GM23338 (cell line): ENCODE measurements around the gene ZBTB46. TPM values are rescaled to one million over a fixed set of nuclear protein-coding genes. Genes with fewer than 3 reads are reported as not detected.

Source experiments
- ATAC-seq: fragments of 200-7000 bp; cut with Tn5 transposase; 3 replicates; pipeline ENCODE4 v1.9.1; 2020
- DNase-seq: peaks from one replicate; pipeline ENCODE4 v3.0.0-alpha.2; 2015; ENCODE audit warnings: low spot score
- H2AFZ ChIP-seq: fragments of 200-600 bp; sonication (generic); 2 replicates; pipeline ENCODE4 v1.8.0; 2016; ENCODE audit warnings: antibody characterized with exemption, mild to moderate bottlenecking, moderate library complexity
- H3F3A ChIP-seq: fragments of 200-600 bp; sonication (generic); replicated peaks from 2 replicates; pipeline ENCODE4 v1.8.0; 2017; ENCODE audit warnings: antibody characterized with exemption, mixed run types, low read depth
- H3K27ac ChIP-seq: fragments of 200-600 bp; sonication (generic); 2 replicates; pipeline ENCODE4 v1.6.1; 2016; ENCODE audit warnings: low read depth
- H3K27me3 ChIP-seq: fragments of 200-600 bp; sonication (generic); 2 replicates; pipeline ENCODE4 v1.8.0; 2016; ENCODE audit warnings: mild to moderate bottlenecking, mixed run types, moderate library complexity; ENCODE audit not compliant: insufficient read depth
- H3K36me3 ChIP-seq: fragments of 200-600 bp; sonication (generic); 2 replicates; pipeline ENCODE4 v1.8.0; 2016; ENCODE audit warnings: mild to moderate bottlenecking; ENCODE audit not compliant: insufficient read depth
- H3K4me1 ChIP-seq: fragments of 200-600 bp; sonication (generic); 2 replicates; pipeline ENCODE4 v1.8.0; 2016; ENCODE audit warnings: mild to moderate bottlenecking, moderate library complexity; ENCODE audit not compliant: insufficient read depth
- H3K4me2 ChIP-seq: fragments of 200-600 bp; sonication (generic); 2 replicates; pipeline ENCODE4 v1.7.1; 2017; ENCODE audit warnings: mixed run types
- H3K4me3 ChIP-seq: fragments of 200-600 bp; sonication (generic); 2 replicates; pipeline ENCODE4 v1.6.1; 2016; ENCODE audit warnings: mixed run types
- H3K79me2 ChIP-seq: fragments of 200-600 bp; sonication (generic); replicated peaks from 2 replicates; pipeline ENCODE4 v1.8.0; 2017; ENCODE audit warnings: mild to moderate bottlenecking; ENCODE audit not compliant: insufficient read depth
- H3K9me2 ChIP-seq: fragments of 200-600 bp; sonication (generic); 2 replicates; pipeline ENCODE4 v1.8.0; 2017; ENCODE audit not compliant: insufficient read depth
- H4K20me1 ChIP-seq: fragments of 200-600 bp; sonication (generic); replicated peaks from 2 replicates; pipeline ENCODE4 v1.8.0; 2017; ENCODE audit warnings: mild to moderate bottlenecking; ENCODE audit not compliant: insufficient read depth
- H3K27ac Mint-ChIP-seq: 2 replicates; pipeline ENCODE4 v1.8.0; 2020; ENCODE audit warnings: inconsistent platforms, mild to moderate bottlenecking, moderate library complexity, mixed read lengths
- H3K27me3 Mint-ChIP-seq: 3 replicates; pipeline ENCODE4 v1.8.0; 2022; ENCODE audit warnings: low read depth, mild to moderate bottlenecking, moderate library complexity, mixed read lengths, inconsistent platforms; ENCODE audit not compliant: insufficient read depth, poor library complexity
- H3K36me3 Mint-ChIP-seq: 3 replicates; pipeline ENCODE4 v1.8.0; 2021; ENCODE audit warnings: low read depth, mild to moderate bottlenecking, inconsistent platforms, moderate library complexity, mixed read lengths
- H3K4me1 Mint-ChIP-seq: 3 replicates; pipeline ENCODE4 v1.8.0; 2020; ENCODE audit warnings: mild to moderate bottlenecking, inconsistent platforms, mixed read lengths
- H3K4me3 Mint-ChIP-seq: 3 replicates; pipeline ENCODE4 v1.8.0; 2021; ENCODE audit warnings: moderate library complexity, mild to moderate bottlenecking, inconsistent platforms, mixed read lengths
- H3K9me3 Mint-ChIP-seq: 3 replicates; pipeline ENCODE4 v1.8.0; 2020; ENCODE audit warnings: moderate library complexity, mild to moderate bottlenecking, inconsistent platforms, mixed read lengths
- EZH2 ChIP-seq: fragments of 200-600 bp; sonication (generic); IDR thresholded peaks from one replicate; pipeline ENCODE4 v1.8.0; 2017; ENCODE audit warnings: antibody characterized with exemption, mild to moderate bottlenecking, low read depth; ENCODE audit not compliant: unreplicated experiment
- EZH2phosphoT487 ChIP-seq: fragments of 200-600 bp; sonication (generic); IDR thresholded peaks from one replicate; pipeline ENCODE4 v1.8.1; 2018; ENCODE audit warnings: antibody characterized with exemption; ENCODE audit not compliant: unreplicated experiment
- JUNB ChIP-seq: IDR thresholded peaks from one replicate; pipeline ENCODE4 v1.6.1; 2016; ENCODE audit warnings: antibody characterized with exemption; ENCODE audit not compliant: unreplicated experiment
- POLR2AphosphoS5 ChIP-seq: IDR thresholded peaks from 2 replicates; pipeline ENCODE4 v1.6.1; 2016; ENCODE audit warnings: antibody characterized with exemption, low read depth
- STAT1 ChIP-seq: IDR thresholded peaks from one replicate; pipeline ENCODE4 v1.6.1; 2016; ENCODE audit warnings: antibody characterized with exemption; ENCODE audit not compliant: unreplicated experiment
- ZNF114 ChIP-seq: fragments of 250-450 bp; sonication (Bioruptor Pico); IDR thresholded peaks from 2 replicates; pipeline ENCODE4 v1.5.0; 2020; ENCODE audit warnings: mild to moderate bottlenecking, moderate library complexity
- polyA plus RNA-seq: library from polyadenylated mRNA; unstranded; fragments of >200 nt; fragmentation: Nextera tagmentation; extraction: Ambion mirVana; gene quantifications from 2 replicates; pipeline ENCODE4 v1.2.1, GENCODE V29; 2016
- total RNA-seq: library from RNA; depleted of rRNA; stranded (reverse); fragments of >200 nt; shearing (Covaris generic); gene quantifications from 2 replicates; pipeline ENCODE4 v1.2.3, GENCODE V29; 2014
- TF ChIP-seq, protein P1 (sequence below): fragments of 250-450 bp; sonication (Bioruptor Pico); IDR thresholded peaks from 2 replicates; pipeline ENCODE4 v1.5.0; 2020; ENCODE audit warnings: mild to moderate bottlenecking, moderate library complexity
- TF ChIP-seq, protein P2 (sequence below), 2 experiments: fragments of 200-600 bp in 1 of 2; sonication (generic) in 1 of 2; conservative IDR thresholded peaks; 2 replicates each; pipeline versions ENCODE4 v1.5.1 to v1.6.1; 2016 to 2017; ENCODE audit warnings: antibody characterized with exemption in 2 of 2, low read depth in 2 of 2, mild to moderate bottlenecking in 2 of 2, moderate library complexity in 1 of 2
- TF ChIP-seq, protein P3 (sequence below): IDR thresholded peaks from 2 replicates; pipeline ENCODE4 v1.6.1; 2016; ENCODE audit warnings: antibody characterized with exemption

The ZBTB46 gene
- total and polyA plus RNA-seq, 2 experiments from 2014 or later, result 3.2 to 26.9 TPM

DNA sequence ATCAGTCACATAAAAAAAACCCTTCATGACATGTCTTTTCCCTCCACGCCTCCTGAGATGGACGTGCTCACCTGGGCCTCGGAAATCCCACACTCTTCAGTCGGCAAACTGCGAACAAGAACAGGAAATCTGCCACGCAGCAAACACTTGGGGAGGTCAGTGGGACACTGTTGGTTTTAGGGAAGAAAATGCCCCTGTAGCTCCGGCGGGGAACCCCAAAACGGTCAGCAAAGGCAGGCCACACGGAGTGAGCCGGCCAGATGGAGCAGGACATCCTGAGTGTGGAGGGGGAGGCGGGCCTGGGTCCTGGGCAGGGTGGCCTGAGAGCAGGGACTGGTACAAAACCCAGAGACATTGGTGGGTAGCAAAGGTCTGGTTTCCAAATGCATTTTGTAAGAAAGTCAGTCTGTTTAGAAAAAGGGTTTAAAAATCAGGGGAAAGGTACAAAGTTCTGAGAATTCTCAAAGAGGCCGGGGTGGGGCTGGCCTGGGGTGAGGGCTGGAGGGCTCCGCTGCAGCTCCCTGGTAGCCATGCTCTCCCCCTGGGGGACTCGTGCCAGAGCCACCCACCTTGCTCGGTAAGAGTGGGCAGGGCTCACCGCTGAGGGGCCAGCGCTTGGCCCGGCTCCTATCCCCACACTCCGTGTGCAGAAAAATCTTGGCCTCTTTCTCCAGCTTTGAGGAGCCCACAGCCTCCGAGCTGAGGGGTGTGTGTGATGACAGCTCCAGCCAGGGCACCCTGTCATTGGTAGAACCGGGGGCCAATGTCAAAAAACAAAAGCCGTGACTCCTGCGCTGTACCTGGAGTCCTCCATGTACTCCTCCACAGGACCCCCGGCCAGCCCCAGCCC, 86.3 kb downstream of the ZBTB46 start:
- peaks cover 3% of the 10 kb centered on the region for H3K27me3 Mint-ChIP-seq
- H3K27ac ChIP-seq, result peak overlapping the region; percentile 59; the same call in 1 of the 2 replicates
- peaks cover 7% of the 10 kb centered on the region; the same call in 1 of the 2 replicates for H3K4me1 ChIP-seq
- no peak overlapping the region for H3K4me3 Mint-ChIP-seq
- H3K4me3 ChIP-seq, result no peak overlapping the region
- H3K36me3 Mint-ChIP-seq, result peaks cover 8% of the 10 kb centered on the region
- peaks cover 15% of the 10 kb centered on the region; the same call in 1 of the 2 replicates for H3F3A ChIP-seq
- TF ChIP-seq POLR2AphosphoS5 (peak; percentile 32; the same call in 1 of the 2 replicates), EZH2 (no peak), ZNF114 (no peak), EZH2phosphoT487 (no peak), STAT1 (no peak), JUNB (no peak)
- TF ChIP-seq, protein P1, sequence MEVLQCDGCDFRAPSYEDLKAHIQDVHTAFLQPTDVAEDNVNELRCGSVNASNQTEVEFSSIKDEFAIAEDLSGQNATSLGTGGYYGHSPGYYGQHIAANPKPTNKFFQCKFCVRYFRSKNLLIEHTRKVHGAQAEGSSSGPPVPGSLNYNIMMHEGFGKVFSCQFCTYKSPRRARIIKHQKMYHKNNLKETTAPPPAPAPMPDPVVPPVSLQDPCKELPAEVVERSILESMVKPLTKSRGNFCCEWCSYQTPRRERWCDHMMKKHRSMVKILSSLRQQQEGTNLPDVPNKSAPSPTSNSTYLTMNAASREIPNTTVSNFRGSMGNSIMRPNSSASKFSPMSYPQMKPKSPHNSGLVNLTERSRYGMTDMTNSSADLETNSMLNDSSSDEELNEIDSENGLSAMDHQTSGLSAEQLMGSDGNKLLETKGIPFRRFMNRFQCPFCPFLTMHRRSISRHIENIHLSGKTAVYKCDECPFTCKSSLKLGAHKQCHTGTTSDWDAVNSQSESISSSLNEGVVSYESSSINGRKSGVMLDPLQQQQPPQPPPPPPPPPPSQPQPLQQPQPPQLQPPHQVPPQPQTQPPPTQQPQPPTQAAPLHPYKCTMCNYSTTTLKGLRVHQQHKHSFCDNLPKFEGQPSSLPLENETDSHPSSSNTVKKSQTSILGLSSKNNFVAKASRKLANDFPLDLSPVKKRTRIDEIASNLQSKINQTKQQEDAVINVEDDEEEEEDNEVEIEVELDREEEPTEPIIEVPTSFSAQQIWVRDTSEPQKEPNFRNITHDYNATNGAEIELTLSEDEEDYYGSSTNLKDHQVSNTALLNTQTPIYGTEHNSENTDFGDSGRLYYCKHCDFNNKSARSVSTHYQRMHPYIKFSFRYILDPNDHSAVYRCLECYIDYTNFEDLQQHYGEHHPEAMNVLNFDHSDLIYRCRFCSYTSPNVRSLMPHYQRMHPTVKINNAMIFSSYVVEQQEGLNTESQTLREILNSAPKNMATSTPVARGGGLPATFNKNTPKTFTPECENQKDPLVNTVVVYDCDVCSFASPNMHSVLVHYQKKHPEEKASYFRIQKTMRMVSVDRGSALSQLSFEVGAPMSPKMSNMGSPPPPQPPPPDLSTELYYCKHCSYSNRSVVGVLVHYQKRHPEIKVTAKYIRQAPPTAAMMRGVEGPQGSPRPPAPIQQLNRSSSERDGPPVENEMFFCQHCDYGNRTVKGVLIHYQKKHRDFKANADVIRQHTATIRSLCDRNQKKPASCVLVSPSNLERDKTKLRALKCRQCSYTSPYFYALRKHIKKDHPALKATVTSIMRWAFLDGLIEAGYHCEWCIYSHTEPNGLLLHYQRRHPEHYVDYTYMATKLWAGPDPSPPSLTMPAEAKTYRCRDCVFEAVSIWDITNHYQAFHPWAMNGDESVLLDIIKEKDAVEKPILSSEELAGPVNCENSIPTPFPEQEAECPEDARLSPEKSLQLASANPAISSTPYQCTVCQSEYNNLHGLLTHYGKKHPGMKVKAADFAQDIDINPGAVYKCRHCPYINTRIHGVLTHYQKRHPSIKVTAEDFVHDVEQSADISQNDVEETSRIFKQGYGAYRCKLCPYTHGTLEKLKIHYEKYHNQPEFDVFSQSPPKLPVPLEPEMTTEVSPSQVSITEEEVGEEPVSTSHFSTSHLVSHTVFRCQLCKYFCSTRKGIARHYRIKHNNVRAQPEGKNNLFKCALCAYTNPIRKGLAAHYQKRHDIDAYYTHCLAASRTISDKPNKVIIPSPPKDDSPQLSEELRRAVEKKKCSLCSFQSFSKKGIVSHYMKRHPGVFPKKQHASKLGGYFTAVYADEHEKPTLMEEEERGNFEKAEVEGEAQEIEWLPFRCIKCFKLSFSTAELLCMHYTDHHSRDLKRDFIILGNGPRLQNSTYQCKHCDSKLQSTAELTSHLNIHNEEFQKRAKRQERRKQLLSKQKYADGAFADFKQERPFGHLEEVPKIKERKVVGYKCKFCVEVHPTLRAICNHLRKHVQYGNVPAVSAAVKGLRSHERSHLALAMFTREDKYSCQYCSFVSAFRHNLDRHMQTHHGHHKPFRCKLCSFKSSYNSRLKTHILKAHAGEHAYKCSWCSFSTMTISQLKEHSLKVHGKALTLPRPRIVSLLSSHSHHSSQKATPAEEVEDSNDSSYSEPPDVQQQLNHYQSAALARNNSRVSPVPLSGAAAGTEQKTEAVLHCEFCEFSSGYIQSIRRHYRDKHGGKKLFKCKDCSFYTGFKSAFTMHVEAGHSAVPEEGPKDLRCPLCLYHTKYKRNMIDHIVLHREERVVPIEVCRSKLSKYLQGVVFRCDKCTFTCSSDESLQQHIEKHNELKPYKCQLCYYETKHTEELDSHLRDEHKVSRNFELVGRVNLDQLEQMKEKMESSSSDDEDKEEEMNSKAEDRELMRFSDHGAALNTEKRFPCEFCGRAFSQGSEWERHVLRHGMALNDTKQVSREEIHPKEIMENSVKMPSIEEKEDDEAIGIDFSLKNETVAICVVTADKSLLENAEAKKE (CRISPR knock-in tag), result no peak
- TF ChIP-seq, protein P2, sequence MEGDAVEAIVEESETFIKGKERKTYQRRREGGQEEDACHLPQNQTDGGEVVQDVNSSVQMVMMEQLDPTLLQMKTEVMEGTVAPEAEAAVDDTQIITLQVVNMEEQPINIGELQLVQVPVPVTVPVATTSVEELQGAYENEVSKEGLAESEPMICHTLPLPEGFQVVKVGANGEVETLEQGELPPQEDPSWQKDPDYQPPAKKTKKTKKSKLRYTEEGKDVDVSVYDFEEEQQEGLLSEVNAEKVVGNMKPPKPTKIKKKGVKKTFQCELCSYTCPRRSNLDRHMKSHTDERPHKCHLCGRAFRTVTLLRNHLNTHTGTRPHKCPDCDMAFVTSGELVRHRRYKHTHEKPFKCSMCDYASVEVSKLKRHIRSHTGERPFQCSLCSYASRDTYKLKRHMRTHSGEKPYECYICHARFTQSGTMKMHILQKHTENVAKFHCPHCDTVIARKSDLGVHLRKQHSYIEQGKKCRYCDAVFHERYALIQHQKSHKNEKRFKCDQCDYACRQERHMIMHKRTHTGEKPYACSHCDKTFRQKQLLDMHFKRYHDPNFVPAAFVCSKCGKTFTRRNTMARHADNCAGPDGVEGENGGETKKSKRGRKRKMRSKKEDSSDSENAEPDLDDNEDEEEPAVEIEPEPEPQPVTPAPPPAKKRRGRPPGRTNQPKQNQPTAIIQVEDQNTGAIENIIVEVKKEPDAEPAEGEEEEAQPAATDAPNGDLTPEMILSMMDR (conservative IDR thresholded peaks at IDR 0.05; ENCODE audit: low read depth in 2 of 2), result no peak
- TF ChIP-seq, protein P3, sequence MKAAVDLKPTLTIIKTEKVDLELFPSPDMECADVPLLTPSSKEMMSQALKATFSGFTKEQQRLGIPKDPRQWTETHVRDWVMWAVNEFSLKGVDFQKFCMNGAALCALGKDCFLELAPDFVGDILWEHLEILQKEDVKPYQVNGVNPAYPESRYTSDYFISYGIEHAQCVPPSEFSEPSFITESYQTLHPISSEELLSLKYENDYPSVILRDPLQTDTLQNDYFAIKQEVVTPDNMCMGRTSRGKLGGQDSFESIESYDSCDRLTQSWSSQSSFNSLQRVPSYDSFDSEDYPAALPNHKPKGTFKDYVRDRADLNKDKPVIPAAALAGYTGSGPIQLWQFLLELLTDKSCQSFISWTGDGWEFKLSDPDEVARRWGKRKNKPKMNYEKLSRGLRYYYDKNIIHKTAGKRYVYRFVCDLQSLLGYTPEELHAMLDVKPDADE, result no peak
- H3K9me3 Mint-ChIP-seq, result no peaks in the 10 kb centered on the region; the same call in 2 of the 3 replicates
- H3K4me2 ChIP-seq, result no peak overlapping the region
- no peaks in the 10 kb centered on the region; the same call in 2 of the 3 replicates for H3K4me1 Mint-ChIP-seq
- ATAC-seq (no peak), DNase-seq (no peak)
- no peaks in the 10 kb centered on the region for H3K79me2 ChIP-seq
- H3K27ac Mint-ChIP-seq, result no peak overlapping the region
- H3K9me2 ChIP-seq, result no peaks in the 10 kb centered on the region
- H3K27me3 ChIP-seq, result no peaks in the 10 kb centered on the region
- H2AFZ ChIP-seq, result no peak overlapping the region
- no peaks in the 10 kb centered on the region for H4K20me1 ChIP-seq
- H3K36me3 ChIP-seq, result no peaks in the 10 kb centered on the region
